Small intestine (tissue), 7 donors: Measurements from ENCODE around the gene C10orf120. TPM values are rescaled to one million over a fixed set of nuclear protein-coding genes. Genes with fewer than 3 reads are reported as not detected.

Experiments
- DNase-seq, 2 donors: peaks; one replicate each; pipeline versions ENCODE4 v3.0.0 to v3.0.0-alpha.2; 2013
- FAIRE-seq: peaks from 2 replicates; lab custom pipeline; 2012; peaks lifted over from hg19 to GRCh38; lab: Jason Lieb, UNC
- H3K27ac ChIP-seq, 3 donors: one replicate each; pipeline ENCODE4 v1.5.1; 2013; ENCODE audit warnings: low read length in 2 of 3, mild to moderate bottlenecking in 2 of 3, control low read depth in 1 of 3, inconsistent platforms in 1 of 3, low read depth in 1 of 3, moderate library complexity in 1 of 3
- H3K27me3 ChIP-seq, 3 donors: one replicate each; pipeline ENCODE4 v1.6.1; 2013; ENCODE audit warnings: low read length in 3 of 3, inconsistent platforms in 1 of 3; ENCODE audit not compliant: control insufficient read depth in 3 of 3, insufficient read depth in 3 of 3
- H3K36me3 ChIP-seq, 3 donors: one replicate each; pipeline ENCODE4 v1.6.1; 2013; ENCODE audit warnings: low read length in 3 of 3, inconsistent platforms in 1 of 3, low read depth in 1 of 3, mild to moderate bottlenecking in 1 of 3, moderate library complexity in 1 of 3; ENCODE audit not compliant: control insufficient read depth in 3 of 3, insufficient read depth in 2 of 3
- H3K4me1 ChIP-seq, 3 donors: one replicate each; pipeline ENCODE4 v1.6.1; 2013; ENCODE audit warnings: low read length in 2 of 3, inconsistent platforms in 1 of 3, low read depth in 1 of 3, mild to moderate bottlenecking in 1 of 3, moderate library complexity in 1 of 3; ENCODE audit not compliant: control insufficient read depth in 3 of 3, insufficient read depth in 2 of 3
- H3K4me3 ChIP-seq, 3 donors: one replicate each; pipeline ENCODE4 v1.5.1; 2013; ENCODE audit warnings: low read length in 3 of 3, control low read depth in 1 of 3, inconsistent platforms in 1 of 3, low read depth in 1 of 3, mild to moderate bottlenecking in 1 of 3, moderate library complexity in 1 of 3
- H3K9me3 ChIP-seq, 2 donors: one replicate each; pipeline ENCODE4 v1.6.1; 2013; ENCODE audit warnings: low read depth in 1 of 2, low read length in 1 of 2; ENCODE audit not compliant: control insufficient read depth in 2 of 2, insufficient read depth in 1 of 2
- WGBS, 3 donors: extraction: QIAGEN DNeasy Blood & Tissue Kit; methylation state at CpG; one replicate each; pipeline ENCODE4 v1.1.7; 2013; 5-methylcytosine and 5-hydroxymethylcytosine counted together
- polyA plus RNA-seq, 4 donors: library from polyadenylated mRNA; stranded (reverse) in 3 of 4; unstranded in 1 of 4; fragments of 200-250 nt in 3 of 4; fragments of 120-200 nt in 1 of 4; gene quantifications; one replicate each; pipeline versions ENCODE4 v1.2.1 to v1.2.3, GENCODE V29; 2013
- donor health status: healthy with polysubstance abuse.
- donor health status: control.
- donor health status: control.
- donor health status: Bipolar disorder and iron deficiency.
- donor health status: healthy.

The C10orf120 gene
- polyA plus RNA-seq, 4 donors: not detected

DNA sequence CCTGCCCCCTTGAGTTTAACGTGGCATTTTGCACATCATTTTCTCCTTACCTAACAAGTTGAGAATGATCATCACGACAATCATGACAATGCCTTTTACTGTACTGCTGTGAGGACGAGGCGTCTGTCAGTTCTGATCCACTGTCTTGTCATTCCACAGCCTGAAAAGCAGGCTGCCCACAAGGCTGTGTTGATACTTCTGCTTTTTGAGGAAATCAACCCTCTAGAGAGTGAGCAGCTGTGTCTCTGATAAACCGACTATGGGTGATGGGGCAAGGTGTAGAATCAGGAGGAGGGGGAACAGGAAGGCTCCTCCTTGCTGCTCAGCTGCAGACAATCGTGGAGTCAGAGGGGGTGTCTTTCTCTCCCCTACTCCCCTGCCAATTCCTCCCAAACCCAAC lies 30.6 kb upstream of the C10orf120 start:
- Histone ChIP-seq H3K36me3 (no peaks in the 10 kb centered on the region), H3K27me3 (peaks cover 0 to 7% (median 3%) of the 10 kb centered on the region in 3 donors), H3K4me3 (no peak overlapping the region), H3K27ac (no peak overlapping the region), H3K9me3 (no peaks in the 10 kb centered on the region), H3K4me1 (peaks cover 0 to 2% (median 0%) of the 10 kb centered on the region in 3 donors)
- no peak for DNase-seq
- FAIRE-seq: no peak
- 43 to 46% (median 44%) methylated on average over 6 of the region's 6 CpGs for WGBS, 3 donors

DNA sequence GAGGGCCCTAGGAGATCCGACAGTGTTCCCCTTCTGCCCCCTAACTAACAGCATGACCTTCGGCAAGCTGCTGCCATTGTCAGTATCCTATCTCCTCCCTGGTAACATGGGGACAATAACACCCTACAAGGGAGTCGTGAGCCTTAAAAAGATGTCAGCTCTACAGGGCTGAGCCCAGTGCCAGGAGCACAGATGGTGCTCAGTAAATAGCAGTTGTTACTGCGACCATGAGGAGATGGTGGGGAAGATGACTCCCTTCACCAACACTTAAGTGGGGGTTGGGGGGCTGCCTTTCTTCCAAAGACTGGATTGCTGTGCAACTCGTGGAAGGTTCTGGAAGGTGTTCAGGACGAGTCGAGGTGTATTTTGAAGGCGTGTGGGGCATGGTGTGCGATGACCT lies 29.5 kb upstream of the C10orf120 start:
- no peak overlapping the region for H3K4me3 ChIP-seq
- FAIRE-seq (no peak), DNase-seq (no peak)
- WGBS, 3 donors: 77 to 83% (median 80%) methylated on average over 9 of the region's 9 CpGs
- peaks cover 0 to 7% (median 3%) of the 10 kb centered on the region in 3 donors for H3K27me3 ChIP-seq
- H3K4me1 ChIP-seq: peaks cover 0 to 2% (median 0%) of the 10 kb centered on the region in 3 donors
- H3K9me3 ChIP-seq: no peaks in the 10 kb centered on the region
- H3K27ac ChIP-seq: no peak overlapping the region
- H3K36me3 ChIP-seq: no peaks in the 10 kb centered on the region

- Histone ChIP-seq H3K4me1 (peaks cover 0 to 2% (median 0%) of the 10 kb centered on the region in 3 donors), H3K9me3 (no peaks in the 10 kb centered on the region), H3K4me3 (no peak overlapping the region), H3K36me3 (no peaks in the 10 kb centered on the region), H3K27ac (no peak overlapping the region), H3K27me3 (peaks cover 0 to 7% (median 3%) of the 10 kb centered on the region in 3 donors)
- FAIRE-seq (no peak), DNase-seq (peak; percentile 68 to 76)
- 20 to 58% (median 23%) methylated on average over 5 of the region's 5 CpGs for WGBS, 3 donors
Measured at GRCh38 chr10:122727426-122727825, 27.8 kb upstream of the C10orf120 start.

DNA sequence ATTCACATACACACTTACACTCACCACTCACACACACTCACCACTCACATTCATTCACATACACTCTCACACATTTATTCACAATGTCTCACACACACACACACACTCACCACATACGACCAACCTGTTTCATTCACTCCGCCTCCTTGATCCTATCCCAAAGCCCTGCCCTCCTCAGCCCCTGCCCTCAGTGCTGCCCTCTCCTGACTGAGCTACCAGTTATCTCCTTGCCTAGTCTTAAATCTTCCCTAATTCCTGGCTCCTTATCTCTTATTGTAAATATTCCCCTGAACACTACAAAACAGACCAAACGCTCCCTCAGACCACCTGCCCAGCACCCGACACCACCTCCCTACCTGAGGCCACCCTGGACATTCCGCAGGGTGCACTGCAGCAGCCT lies 26.1 kb upstream of the C10orf120 start:
- H3K4me3 ChIP-seq: no peak overlapping the region
- DNase-seq (no peak), FAIRE-seq (no peak)
- no peaks in the 10 kb centered on the region for H3K36me3 ChIP-seq
- H3K27ac ChIP-seq: no peak overlapping the region
- peaks cover 0 to 2% (median 0%) of the 10 kb centered on the region in 3 donors for H3K4me1 ChIP-seq
- H3K9me3 ChIP-seq: no peaks in the 10 kb centered on the region
- peaks cover 0 to 4% (median 3%) of the 10 kb centered on the region in 3 donors for H3K27me3 ChIP-seq
- 39 to 57% (median 52%) methylated on average over 5 of the region's 5 CpGs for WGBS, 3 donors

DNA sequence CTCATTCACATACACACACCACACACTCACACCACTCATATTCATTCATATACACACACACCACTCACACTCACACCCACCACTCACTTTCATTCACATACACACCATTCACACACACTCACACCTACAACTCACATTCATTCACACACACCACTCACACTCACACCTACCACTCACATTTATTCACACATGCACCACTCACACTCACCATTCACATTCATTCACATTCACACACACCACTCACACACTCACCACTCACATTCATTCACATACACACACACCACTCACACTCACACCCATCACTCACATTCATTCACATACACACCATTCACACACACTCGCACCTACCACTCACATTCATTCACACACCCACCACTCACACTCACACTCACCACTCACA lies 25.4 kb upstream of the C10orf120 start:
- WGBS, 3 donors: 90 to 97% (median 93%) methylated on average over 1 of the region's 1 CpG
- H3K9me3 ChIP-seq: no peaks in the 10 kb centered on the region
- DNase-seq: no peak
- no peak overlapping the region for H3K27ac ChIP-seq
- H3K27me3 ChIP-seq: peaks cover 0 to 4% (median 4%) of the 10 kb centered on the region in 3 donors
- peaks cover 0 to 2% (median 0%) of the 10 kb centered on the region in 3 donors for H3K4me1 ChIP-seq
- no peak overlapping the region for H3K4me3 ChIP-seq
- FAIRE-seq: no peak
- no peaks in the 10 kb centered on the region for H3K36me3 ChIP-seq

- H3K27ac ChIP-seq: no peak overlapping the region
Measured at GRCh38 chr10:122721111-122721510, 21.5 kb upstream of the C10orf120 start.

GRCh38 chr10:122716025-122716424 lies 16.4 kb upstream of the C10orf120 start:
- no peak for DNase-seq
- no peak for FAIRE-seq
- H3K27me3 ChIP-seq: peaks cover 0 to 8% (median 5%) of the 10 kb centered on the region in 3 donors
- H3K4me3 ChIP-seq: no peak overlapping the region
- H3K27ac ChIP-seq: no peak overlapping the region
- H3K4me1 ChIP-seq: no peaks in the 10 kb centered on the region
- no peaks in the 10 kb centered on the region for H3K9me3 ChIP-seq
- H3K36me3 ChIP-seq: no peaks in the 10 kb centered on the region
- 79 to 88% (median 85%) methylated on average over 2 of the region's 2 CpGs for WGBS, 3 donors

More at GRCh38 chr10:122721111-122721510, 21.5 kb upstream of the C10orf120 start:
- Histone ChIP-seq H3K4me3 (no peak overlapping the region), H3K27me3 (peaks cover 0 to 2% (median 2%) of the 10 kb centered on the region in 3 donors), H3K36me3 (no peaks in the 10 kb centered on the region), H3K4me1 (no peaks in the 10 kb centered on the region), H3K9me3 (no peaks in the 10 kb centered on the region)
- no peak for FAIRE-seq
- WGBS, 3 donors: 76 to 91% (median 81%) methylated on average over 3 of the region's 3 CpGs
- no peak for DNase-seq

DNA sequence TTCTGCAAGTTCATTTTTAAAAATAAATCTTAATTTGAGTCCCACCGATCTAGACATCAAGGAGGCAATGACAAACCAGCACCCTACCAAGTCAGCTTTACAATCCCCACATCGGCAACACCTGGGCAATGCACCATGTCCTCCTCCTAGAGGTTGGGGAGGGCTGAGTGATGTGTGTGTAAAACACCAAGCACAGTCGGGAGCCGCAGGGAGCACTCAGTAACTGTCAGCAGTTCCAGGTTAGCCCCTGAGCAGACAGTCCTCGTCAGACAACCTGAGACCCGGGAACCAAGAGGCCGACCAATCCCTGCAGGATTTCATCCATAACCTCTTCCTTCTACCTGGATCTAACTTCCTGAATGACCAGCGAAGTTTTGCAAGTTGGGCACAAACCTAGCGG lies 15.9 kb upstream of the C10orf120 start:
- DNase-seq (no peak), FAIRE-seq (no peak)
- H3K4me1 ChIP-seq: no peaks in the 10 kb centered on the region
- H3K36me3 ChIP-seq: no peaks in the 10 kb centered on the region
- H3K27ac ChIP-seq: no peak overlapping the region
- WGBS, 3 donors: 73 to 74% (median 73%) methylated on average over 9 of the region's 9 CpGs
- no peaks in the 10 kb centered on the region for H3K9me3 ChIP-seq
- peaks cover 0 to 8% (median 5%) of the 10 kb centered on the region in 3 donors for H3K27me3 ChIP-seq
- no peak overlapping the region for H3K4me3 ChIP-seq
